Erythroblast (primary cell): Measurements from ENCODE around the gene DPY19L3.
"Not testable (repeated sequence)": the region's sequence is repeated elsewhere in the genome, so short reads cannot be mapped to it uniquely, and the experiment has no call there.

Experiments used
- DNase-seq, 2 experiments: peaks; one replicate each; lab custom pipeline; 2025; lab: John Stamatoyannopoulos, UW
- GATA1 ChIP-seq: IDR thresholded peaks from 2 replicates; pipeline ENCODE4 v1.6.1; 2011; ENCODE audit warnings: low read depth, mild to moderate bottlenecking, control low read depth, low read length, moderate library complexity
- POLR2A ChIP-seq: IDR thresholded peaks from 2 replicates; pipeline ENCODE4 v1.6.1; 2011; ENCODE audit warnings: mild to moderate bottlenecking, low read length

DPY19L3 gene

DNA sequence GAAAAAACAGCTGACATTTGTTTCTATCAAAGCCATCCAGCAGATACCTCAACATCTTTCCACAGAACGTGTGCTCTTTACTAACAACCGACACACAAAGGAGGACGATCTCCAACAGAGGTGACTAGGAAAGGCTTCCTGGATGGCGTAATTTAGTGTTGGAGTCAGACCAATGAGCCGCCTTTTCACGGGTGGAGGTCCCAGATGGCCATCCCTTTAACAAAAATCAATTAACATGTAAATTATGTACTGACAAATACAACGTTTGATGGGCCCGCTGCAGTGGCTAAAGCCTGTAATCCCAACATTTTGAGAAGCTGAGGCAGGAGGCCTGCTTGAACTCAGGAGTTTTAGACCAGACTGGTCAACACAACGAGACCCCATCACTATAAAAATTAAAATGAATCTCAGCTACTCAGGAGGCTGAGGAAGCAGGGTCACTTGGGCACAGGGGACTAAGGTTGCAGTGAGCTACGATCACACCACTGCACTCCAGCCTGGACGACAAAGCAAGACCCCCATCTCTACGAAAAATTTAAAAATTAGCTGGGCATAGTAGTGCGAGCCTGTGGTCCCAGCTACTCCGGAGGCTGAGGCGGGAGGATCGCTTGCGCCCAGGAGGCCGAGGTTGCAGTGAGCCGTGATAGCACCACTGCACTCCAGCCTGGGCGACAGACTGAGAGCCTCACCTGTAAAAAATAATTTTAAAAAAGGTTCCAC, 1.2 kb upstream of the DPY19L3 start:
- no peak for DNase-seq
- no peak for TF ChIP-seq POLR2A
- TF ChIP-seq GATA1, result no peak

DNA sequence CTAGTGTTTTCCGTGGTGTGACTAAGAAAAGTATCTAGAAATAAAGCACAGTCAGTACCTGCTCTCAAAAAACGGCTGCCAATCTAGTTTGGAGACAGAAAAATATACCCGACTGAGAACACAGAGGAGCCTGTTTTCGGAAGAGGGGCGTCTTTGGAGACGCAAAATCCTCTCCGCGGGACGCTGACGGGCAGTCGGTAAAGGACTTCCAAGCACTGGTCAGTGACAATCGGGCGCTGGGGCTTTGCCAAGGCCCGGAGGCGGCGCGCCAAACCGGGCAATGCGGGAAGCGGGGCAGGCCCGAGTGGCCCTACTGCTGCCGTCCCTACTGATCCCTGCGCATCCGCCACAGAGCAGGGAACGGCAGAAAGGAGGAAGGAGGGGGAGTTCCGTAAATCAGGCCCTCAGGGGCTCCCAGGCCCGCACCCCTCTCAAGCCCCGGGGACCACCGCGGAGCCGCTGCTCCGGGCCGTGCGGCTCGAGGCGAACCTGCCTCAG, 588 bp upstream of the DPY19L3 start:
- DNase-seq, result peak; percentile 67 to 75
- TF ChIP-seq GATA1 (no peak), POLR2A (no peak)

GRCh38 chr19:32406161-32407003, 812 bp downstream of the DPY19L3 start:
- TF ChIP-seq POLR2A (no peak), GATA1 (no peak)

DNA sequence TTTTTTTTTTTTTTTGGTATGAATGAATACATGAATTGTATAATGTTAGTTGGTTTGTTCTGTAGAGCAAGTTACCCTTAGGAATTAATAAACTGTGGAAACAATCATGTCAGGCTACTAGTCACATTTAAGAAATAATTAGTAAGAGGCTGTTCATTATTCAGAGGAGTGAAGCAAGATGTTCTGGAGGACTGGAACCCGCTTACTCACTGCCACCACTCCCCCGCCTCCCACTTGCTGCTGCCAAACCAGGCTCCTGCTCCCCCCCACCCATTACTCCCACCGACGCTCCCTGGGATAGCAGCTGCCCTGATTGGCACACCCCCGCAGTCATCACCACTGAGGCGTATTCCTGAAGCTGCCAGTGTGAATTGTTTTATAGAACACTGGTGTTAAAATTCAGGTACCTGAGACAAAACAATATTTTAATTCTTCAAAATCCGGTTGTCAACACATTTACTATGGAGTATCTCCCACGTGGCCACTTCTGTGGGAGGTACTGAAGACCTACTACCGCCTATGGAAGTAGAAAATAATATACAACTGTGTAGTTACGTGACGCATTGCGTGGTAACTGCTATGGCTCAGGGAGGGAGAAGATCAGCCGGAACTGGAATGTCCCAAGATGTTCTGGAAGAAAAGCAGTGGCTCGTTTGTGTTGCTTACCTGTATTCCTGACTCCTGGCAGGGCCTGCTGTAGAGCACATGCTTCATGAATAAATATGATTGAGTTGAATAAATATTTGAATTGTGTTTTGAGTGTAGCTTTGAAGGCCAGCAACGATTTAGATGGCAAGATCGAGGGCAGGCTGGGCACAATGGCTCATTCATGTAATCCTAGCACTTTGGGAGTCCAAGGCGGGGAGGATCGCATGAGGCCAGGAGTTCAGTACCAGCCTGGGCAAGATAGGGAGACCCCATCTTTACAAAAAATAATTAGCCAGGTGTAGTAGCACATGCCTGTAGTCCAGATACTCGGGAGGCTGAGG, 1.7 kb downstream of the DPY19L3 start:
- TF ChIP-seq GATA1 (no peak), POLR2A (no peak)
- no peak for DNase-seq

More at GRCh38 chr19:32406161-32407003, 812 bp downstream of the DPY19L3 start:
- no peak for DNase-seq

GRCh38 chr19:32415246-32415645, 9.7 kb downstream of the DPY19L3 start:
- TF ChIP-seq GATA1, result no peak
- TF ChIP-seq POLR2A, result no peak
- DNase-seq, result no peak

DNA sequence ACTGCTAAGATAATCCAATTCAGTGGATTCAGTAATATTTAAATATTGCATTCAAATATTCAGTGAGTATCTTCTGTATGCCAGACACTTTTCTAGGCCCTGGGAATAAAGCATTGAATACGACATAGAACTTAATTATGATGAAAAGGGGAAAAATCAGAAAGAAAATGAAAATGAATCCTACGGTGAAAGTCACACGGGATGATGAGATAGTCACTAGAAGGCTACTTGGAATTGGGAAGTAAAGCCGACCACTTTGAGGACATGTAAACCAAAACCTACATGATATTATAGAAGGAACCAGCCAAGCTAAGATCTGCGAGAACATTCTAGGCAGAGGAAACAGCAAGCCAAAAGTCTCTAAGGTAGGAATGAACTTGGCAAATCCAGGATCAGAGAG, 10.1 kb downstream of the DPY19L3 start:
- no peak for DNase-seq
- TF ChIP-seq GATA1, result no peak
- no peak for TF ChIP-seq POLR2A

GRCh38 chr19:32416749-32417456, 11.3 kb downstream of the DPY19L3 start:
- DNase-seq, result no peak
- TF ChIP-seq POLR2A, result no peak
- no peak for TF ChIP-seq GATA1

GRCh38 chr19:32418155-32418554, 12.6 kb downstream of the DPY19L3 start:
- DNase-seq, result no peak
- TF ChIP-seq GATA1 (no peak), POLR2A (no peak)

DNA sequence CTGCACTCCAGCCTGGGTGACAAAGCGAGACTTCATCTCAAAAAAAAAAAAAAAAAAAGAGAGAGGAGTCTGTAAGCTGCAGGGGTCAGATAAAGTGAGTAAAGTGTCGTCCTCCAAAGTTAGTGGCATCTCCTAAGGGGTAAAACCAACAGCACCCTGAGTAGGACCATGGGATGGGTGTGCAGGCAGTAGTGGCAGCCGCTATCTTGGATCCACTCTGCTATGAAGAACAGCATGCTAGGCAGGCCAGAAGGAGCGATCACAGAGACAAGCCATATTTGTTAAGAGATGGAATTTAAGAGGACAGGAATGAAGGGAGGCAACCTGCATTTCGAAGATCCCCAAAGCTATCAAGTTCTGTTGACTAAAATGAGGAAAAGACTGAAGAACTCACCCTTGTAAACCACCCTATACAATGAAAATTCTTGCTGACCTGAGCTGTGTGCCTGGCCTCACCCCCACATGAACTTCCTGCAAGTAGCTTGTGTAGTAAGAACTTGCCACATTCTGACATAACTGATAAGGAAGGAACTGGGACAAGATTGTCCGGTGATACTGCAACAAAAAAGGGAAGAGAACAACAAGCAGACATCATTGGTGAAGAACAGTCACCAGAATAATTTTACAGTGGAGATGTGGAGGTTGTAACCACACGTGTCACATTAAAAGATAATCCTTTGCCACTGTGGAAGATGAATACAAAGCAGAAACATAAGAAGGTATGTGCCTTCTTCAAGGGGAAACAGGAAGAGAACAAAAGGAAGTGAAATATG, 16.2 kb downstream of the DPY19L3 start:
- TF ChIP-seq POLR2A (peak; percentile 17), GATA1 (no peak)
- DNase-seq, result peak; percentile 86 to 92

GRCh38 chr19:32422435-32422834, 16.9 kb downstream of the DPY19L3 start:
- TF ChIP-seq POLR2A (no peak), GATA1 (no peak)
- no peak for DNase-seq

DNA sequence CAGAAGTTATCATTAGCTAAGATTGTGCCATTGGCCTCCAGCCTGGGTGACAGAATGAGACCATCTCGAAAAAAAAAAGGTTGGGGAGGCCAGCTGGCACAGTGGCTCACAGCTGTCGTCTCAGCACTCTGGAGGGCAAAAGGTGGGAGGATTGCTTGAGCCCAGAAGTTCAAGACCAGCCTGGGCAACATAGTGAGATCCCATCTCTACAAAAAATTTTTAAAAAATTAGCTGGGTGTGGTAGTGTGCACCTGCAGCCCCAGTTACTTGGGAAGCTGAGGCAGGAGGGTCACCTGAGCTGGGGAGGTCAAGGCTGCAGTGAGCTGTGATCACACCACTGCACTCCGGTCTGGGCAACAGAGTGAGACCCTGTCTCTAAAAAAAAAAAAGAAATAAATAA, 18.4 kb downstream of the DPY19L3 start:
- DNase-seq, result not testable (repeated sequence)

DNA sequence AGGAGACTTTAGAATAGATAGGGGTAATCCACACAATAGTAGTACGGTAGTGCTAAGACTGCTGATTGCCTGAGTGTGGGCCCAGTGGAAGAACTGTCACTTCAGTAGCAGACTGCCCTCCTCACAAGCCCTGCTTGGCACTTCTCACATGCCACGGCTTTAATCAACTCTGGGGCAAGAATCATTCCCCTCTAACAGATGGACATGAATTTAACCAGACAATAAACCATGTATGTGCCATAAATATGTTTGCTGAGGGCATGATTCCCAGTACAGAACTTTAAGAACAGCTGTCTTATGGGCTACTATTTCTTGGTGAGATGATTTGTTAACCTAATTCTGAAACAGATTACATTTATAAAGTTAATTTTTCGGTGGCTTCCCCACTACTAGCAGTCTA, 22.0 kb downstream of the DPY19L3 start:
- no peak for DNase-seq
- no peak for TF ChIP-seq POLR2A
- no peak for TF ChIP-seq GATA1
